GM11168 (cell line): ENCODE data around the gene SCMH1.

Source experiments
- in situ Hi-C: fragments of 300-500 bp; cut with MboI; formaldehyde crosslinking; loops from one replicate; pipeline ENCODE4 v1.12.0; 2022; ENCODE audit warnings: low sequenced_read_pairs; ENCODE audit not compliant: unreplicated experiment

SCMH1 gene

GRCh38 chr1:41015897-41016470 lies 226.1 kb downstream of the SCMH1 start:
- in situ Hi-C loops, result no loop called here

DNA sequence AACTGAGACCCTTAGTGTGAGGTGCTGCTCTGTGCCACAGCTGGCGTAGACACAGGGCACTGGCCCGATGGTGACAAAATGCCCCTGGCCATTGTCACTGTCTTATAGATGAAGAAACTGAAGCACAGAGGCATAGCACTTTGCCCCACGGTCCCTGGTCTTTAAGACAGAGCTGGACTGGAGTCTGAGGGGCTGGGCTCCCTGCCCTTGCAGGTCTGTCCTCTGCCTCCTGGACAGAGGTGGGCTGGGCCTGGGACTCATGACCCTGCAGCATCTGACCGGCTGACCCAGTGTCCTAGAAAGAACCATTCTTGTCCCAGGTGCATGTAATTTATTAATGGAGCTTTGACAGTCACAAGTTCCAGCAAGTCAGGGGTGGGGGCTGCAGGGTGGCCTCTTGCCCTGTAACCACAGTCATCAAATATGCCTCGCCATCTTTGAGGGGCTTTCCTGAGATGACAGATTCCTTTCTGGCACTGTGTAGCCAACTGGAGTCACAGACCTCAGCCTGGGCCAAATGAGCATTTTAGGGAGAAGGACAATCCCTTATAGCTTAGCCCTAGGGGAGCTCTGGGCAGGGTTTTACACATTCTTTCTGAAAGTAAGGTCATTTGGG lies 226.7 kb downstream of the SCMH1 start:
- in situ Hi-C loops, result no loop called here

GRCh38 chr1:41014871-41015270 lies 227.2 kb downstream of the SCMH1 start:
- in situ Hi-C loops, result no loop called here

- in situ Hi-C loops, result no loop called here
Measured at GRCh38 chr1:41013796-41014195, 228.3 kb downstream of the SCMH1 start.

DNA sequence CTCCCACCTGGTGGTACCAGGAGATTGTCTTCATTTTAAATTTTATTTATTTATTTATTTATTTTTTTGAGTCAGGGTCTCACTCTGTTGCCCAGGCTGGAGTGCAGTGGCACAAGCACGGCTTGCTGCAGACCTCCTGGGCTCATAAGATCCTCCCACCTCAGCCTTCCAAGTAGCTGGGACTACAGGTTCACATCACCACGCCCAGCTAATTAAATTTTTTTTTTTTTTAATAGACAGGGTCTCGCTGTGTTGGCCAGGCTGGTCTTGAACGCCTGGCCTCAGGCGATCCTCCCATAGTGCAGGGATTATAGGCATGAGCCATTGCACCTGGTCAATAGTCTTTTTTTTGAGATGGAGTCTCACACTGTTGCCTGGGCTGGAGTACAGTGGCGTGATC lies 229.1 kb downstream of the SCMH1 start:
- in situ Hi-C loops, result no loop called here

GRCh38 chr1:41010345-41010744 lies 231.8 kb downstream of the SCMH1 start:
- in situ Hi-C loops, result no loop called here

GRCh38 chr1:41009466-41009865 lies 232.6 kb downstream of the SCMH1 start:
- in situ Hi-C loops, result no loop called here

DNA sequence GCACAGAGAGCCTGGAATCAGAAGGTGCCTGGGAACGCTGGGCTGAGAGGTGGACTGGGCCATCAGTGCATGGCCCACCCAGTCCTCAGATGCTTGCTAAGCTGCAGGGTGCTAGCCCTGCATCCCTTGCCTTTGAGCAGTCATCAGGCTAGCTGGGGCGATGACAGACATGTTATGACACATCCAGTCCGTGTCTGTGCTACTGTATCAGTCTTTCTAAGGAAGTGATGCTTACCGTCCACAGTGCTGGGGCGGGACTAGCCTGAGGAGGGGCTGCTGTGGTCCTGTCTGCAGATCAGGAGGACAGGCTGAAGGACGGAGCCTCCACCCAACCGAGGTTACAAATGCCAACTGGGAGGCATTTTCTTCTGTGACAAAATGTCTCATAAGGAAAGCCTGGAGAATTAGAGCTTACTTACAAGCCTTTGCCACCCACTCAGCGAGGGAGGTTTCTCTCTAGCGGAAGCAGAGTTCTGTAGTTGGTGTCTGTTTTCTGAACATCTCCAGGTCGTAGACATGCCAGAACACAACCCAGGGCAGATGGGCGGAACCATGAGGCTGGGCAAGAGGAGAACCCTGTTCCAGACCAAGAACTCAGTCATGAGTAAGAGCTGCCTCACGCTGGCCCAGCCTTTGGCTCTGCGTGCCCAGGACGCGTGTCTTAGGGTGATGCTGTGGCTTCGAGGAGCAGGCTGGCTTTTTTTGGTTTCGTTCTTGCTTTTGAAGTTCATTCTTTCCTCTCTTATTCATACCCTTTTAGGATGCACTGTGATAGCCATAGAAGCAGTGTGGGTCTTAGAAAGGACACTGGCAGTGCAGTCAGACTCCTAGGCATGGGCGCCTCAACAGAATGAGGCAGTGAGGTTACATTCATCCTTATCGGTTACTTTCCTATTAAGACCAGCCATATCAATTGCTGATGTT lies 234.9 kb downstream of the SCMH1 start:
- in situ Hi-C loops, result no loop called here

DNA sequence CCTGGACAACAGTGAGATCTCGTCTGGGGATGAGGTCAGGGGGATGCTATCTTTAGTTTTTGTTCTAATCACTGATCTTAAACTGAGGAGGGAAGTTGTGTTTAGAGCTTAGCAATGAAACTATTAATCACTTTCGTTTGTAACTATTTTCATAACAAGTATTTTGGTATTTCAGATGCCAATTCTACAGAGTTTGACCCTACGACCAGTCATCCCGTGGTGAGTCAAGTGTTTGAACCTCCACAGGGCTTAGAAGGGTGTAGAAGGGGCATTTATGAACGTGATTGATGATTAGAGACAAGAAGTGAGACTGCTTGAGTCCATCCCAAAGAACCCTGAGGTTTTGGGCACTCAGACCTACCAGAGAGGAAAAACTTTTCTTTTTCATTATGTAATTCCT lies 236.2 kb downstream of the SCMH1 start:
- in situ Hi-C loops, result no loop called here

DNA sequence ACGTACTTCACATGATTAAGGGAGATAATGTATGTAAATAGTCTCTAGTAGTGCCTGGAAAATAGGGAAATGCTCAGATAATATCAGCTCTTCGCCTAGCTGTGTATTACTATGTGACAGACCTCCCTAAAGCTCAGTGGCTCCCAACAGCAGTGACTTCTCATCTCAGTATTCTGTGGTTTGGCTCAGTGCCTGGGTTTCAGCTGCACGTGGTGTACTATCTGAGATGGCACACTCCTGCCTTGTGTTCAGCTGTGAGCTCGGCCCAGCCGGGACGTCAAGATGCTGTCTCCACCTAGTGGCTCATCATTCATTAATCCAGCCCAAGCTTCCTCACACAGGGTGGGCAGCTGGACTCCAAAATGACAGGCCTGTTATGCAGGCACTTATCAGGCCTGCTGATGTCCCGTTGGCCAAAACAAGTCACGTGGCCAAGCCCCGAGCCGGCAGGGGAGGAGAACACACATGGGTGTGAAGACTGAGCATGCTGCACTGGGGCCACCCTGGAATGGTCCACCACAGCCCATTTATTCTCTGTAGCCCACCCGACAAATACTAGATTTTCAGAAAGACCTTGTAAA lies 238.4 kb downstream of the SCMH1 start:
- in situ Hi-C loops, result no loop called here

GRCh38 chr1:41003127-41003639 lies 238.9 kb downstream of the SCMH1 start:
- in situ Hi-C loops, result no loop called here

- in situ Hi-C loops, result no loop called here
Measured at GRCh38 chr1:40998668-40999067, 243.4 kb downstream of the SCMH1 start.

DNA sequence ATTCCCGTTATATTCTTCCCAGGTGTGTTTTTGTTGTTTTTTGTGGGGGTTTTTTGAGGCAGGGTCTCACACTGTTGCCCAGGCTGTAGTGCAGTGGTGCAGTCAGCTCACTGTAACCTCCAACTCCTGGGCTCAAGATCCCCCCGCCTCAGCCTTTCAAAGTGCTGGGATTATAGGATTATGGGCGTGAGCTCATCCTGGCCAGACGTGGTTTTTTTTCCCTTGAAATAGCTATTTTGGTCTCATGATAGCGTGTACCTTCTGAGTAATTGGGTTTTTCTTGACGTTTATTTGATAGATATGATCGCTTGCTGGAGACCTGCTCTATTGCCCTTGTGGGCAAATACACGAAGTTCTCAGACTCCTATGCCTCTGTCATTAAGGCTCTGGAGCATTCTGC lies 245.0 kb downstream of the SCMH1 start:
- in situ Hi-C loops, result no loop called here

DNA sequence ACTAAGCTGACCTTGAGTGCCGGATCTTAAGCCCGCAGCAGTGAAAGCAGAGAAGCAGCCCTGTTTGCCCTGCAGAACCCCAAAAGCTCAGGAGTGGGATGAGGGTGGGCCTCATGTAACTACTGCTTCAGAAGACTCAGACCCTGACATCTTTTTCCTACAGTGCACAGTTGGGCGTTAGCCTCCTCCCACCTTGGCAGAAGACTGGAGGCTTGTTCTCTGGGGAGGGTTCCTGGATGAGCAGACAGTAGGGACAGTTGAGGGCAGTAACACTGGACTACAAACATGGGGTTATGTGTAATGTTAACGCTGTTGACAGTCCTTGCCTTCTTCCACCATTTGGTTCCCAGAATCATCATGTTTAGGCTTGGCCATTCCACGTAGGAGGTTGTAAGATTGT lies 253.0 kb downstream of the SCMH1 start:
- in situ Hi-C loops, result no loop called here

DNA sequence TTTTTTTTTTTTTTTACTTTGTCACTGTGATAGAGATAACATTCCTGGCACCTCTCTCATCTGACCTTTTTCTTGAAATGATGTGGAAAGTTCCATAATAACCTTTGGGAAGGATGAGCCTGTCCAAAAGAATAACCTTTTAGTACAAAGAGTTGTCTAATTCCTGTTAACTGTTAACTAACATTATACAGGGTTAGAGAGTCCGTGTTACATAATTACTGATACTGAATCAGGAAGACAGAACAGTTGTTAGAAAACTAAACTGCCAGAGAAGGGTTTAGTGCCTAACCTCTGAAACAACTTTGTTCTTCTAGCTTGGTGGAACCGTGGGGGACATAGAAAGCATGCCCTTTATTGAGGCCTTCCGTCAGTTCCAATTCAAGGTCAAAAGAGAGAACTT lies 253.8 kb downstream of the SCMH1 start:
- in situ Hi-C loops, result no loop called here

- in situ Hi-C loops, result no loop called here
Measured at GRCh38 chr1:40987439-40988276, 254.4 kb downstream of the SCMH1 start.

GRCh38 chr1:40986956-40987355 lies 255.2 kb downstream of the SCMH1 start:
- in situ Hi-C loops, result no loop called here

GRCh38 chr1:40986328-40986783 lies 255.8 kb downstream of the SCMH1 start:
- in situ Hi-C loops, result no loop called here

GRCh38 chr1:40985875-40986274 lies 256.2 kb downstream of the SCMH1 start:
- in situ Hi-C loops, result no loop called here

DNA sequence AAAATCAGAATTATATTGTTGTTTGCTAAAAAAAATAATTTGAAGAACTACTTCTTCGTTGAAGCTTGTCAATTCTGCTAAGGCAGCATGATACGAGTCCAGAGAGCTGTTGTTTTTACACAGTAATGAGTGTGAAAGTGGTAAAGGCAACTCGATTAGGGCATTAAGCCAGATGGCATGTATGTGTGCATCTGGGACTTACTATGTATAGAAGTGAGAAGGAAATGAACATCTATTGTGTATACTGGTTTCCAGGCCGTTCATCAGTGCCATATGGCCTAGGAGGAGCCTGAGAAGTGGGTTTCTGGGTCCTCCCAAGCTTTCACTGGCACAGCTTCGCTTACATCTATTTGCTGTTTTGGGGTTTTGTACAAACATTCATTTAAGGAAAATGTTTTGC lies 256.9 kb downstream of the SCMH1 start:
- in situ Hi-C loops, result no loop called here
